Activated gamma-delta T cell treated with anti-CD3 and anti-CD28 coated beads, Interleukin-2, amount 50 U/mL, for 16 hours (primary cell): ENCODE results near the gene MAP3K21.

Experiments
- DNase-seq: peaks from one replicate; pipeline ENCODE4 v3.0.0-alpha.2; 2020; ENCODE audit warnings: low read depth

MAP3K21 gene

DNA sequence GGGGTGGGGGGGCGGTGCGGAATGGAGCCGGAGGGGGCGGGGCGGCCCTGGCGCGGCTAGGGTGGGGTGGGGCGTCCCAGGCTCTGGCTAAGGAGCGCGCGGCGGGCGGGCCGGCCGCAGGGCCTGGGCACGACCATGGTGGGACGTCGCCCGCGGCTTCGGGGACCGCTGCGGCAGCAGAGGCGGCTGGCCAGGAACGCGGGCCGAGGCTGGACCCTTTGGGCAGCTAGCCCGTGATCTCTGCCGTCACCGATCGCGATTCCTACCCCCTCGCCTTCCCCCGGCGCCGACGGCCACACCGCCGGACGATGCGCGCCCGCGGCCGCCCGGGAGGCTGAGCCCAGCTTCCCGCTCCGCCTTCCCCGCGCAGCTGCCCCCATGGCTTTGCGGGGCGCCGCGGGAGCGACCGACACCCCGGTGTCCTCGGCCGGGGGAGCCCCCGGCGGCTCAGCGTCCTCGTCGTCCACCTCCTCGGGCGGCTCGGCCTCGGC is at the start of gene MAP3K21:
Gene MAP3K21, plus strand, starts transcription at position 74 of the 491 bp plus-strand sequence. Its CDS starts 305 bp downstream, at position 379.
- no peak for DNase-seq

DNA sequence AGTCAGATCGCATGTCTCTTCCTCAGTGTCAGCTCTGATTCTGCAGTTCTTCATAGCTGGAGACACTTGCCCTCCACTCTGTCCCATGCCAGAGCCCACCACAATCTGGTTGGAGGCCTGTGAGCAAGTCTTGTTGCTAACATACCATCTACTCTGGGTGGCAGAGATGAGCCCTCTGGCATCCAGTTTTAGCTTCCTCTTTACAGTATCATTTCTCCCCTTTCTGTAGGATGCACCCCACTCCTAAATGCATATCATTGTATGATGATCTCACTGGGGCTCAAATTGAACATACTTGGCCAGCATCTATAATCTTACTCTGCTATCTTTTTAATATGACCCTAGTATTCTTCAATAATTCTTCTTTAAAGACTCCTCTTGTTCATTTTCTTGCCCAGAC is 48.9 kb upstream of the MAP3K21 start:
- DNase-seq: no peak

- DNase-seq: no peak
Measured at GRCh38 chr1:233279971-233280370, 47.6 kb upstream of the MAP3K21 start.

- no peak for DNase-seq
Measured at GRCh38 chr1:233281711-233282581, 45.6 kb upstream of the MAP3K21 start.

DNA sequence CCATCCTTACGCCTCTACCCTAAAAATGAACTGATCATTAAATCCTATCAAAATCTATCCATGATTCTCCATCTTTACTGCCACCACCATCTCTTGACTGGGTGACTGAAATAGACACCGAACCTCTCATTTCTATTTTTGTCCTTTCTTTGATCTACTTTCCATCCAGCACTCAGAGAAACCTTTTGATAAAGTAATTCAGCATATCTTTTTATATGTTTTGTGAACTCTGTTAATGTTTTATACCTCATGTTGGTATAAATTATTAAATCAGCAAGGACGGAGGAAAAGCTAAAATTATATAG is 45.0 kb upstream of the MAP3K21 start:
- DNase-seq: no peak

GRCh38 chr1:233289676-233290075 is 37.8 kb upstream of the MAP3K21 start:
- DNase-seq: no peak

DNA sequence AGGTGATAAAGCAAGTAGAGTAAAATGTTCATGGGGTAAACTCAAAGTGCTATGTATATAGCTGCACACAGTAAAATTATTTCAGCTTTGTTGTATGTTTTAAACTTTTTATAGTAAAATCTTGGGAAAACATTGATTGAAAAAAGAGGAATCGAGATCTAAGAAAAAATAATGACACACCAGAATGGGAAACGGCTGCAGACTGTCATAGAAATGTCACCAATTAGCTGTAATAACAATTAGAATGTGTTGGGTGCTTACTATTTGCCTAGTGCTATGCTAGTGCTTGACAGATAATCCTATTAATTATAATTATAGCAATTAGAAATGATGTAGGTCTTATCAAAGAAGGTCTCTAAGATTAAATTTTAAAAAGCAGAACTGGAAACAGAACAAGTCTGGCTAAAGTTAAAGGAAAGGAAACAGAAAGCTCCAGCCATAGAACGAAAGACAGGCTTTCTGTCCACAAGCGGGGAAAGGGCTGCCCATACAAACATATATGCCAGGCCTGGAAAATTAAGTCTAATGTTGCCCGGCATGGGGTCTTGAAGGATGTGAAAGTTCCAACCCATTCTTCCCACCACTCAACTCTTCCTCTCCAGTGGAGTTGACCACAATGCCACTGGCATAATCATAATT is 37.0 kb upstream of the MAP3K21 start:
- DNase-seq: no peak

GRCh38 chr1:233293556-233294446 is 33.7 kb upstream of the MAP3K21 start:
- DNase-seq: no peak

GRCh38 chr1:233294913-233295236 is 32.6 kb upstream of the MAP3K21 start:
- DNase-seq: peak; percentile 18

DNA sequence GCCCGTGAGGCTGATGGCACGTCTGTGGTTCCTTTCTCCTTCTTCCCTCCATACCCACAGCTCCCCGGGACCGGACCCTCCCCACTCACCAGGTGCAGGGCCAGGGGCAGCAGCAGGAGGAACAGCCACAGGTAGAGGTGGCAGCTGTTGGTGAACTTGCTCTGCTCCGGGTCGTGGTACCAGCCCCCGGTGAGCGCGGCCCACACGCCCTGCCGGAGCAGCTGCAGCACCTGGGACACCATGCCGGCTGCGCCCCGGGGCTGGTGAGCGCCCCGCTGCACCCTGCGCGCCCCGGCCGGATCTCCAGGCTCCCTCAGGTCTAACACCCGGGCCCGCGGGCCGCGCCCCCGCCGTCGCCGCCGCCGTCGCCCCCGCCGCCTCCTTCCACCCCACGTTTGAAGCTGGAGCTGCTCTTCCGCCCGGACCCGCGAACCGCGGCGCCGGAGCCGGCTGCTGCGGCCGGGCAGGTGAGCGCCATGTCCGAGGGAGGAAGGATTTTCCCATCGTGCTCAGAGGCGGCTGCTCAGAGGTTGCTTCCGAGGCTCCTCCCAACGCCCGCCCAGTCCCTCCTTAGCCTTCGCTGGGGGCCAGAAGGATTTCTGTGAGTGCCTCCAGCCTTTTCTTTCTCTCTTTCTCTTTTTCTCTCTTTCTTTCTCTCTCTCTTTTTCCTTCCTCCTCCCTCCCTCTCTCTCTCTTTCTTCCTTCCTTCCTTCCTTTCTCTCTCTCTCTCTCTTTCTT is 32.1 kb upstream of the MAP3K21 start, which contains the start of gene PCNX2:
Gene PCNX2, minus strand, starts transcription at position 489 of the 738 bp plus-strand sequence. Its CDS starts 247 bp downstream, at position 242.
- DNase-seq: peak; percentile 43

GRCh38 chr1:233295975-233296322 is 31.6 kb upstream of the MAP3K21 start:
- DNase-seq: no peak

- DNase-seq: no peak
Measured at GRCh38 chr1:233299450-233299849, 28.1 kb upstream of the MAP3K21 start.

GRCh38 chr1:233300326-233300725 is 27.2 kb upstream of the MAP3K21 start:
- no peak for DNase-seq

GRCh38 chr1:233304489-233305102 is 22.9 kb upstream of the MAP3K21 start:
- no peak for DNase-seq

DNA sequence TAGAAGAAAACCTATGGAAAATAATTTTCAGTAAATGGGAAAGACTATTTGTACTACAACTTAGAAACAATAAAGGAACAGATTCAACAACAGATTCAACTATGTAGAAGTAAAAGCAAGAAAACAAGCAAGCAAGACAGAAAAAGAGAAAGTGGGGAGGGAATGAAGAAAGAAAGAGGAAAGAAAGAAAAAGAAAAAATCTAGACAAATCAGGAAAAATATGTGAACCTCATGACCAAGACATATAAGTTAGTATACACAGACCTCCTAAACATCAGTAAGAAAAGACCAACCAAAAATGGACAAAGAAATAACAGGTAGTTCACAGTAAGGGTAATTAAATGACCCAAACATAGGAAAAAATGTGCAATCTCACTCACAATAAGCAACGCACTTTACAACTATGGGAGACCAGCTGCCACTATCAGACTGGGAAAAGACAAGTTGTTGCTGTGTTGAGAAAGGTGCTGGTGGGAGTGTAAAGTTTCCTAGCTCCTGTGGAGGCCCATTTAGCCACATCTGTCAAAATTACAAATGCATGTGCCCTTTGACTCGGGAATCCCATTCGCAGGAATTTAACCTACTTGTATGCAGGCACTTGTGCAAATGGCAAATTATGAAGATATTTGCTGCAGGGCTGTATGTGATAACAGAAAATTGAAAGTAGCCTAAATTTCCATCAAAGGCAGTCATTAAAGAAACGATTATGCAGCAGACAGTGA is 13.9 kb upstream of the MAP3K21 start:
- no peak for DNase-seq

- DNase-seq: no peak
Measured at GRCh38 chr1:233315718-233316301, 11.7 kb upstream of the MAP3K21 start.

DNA sequence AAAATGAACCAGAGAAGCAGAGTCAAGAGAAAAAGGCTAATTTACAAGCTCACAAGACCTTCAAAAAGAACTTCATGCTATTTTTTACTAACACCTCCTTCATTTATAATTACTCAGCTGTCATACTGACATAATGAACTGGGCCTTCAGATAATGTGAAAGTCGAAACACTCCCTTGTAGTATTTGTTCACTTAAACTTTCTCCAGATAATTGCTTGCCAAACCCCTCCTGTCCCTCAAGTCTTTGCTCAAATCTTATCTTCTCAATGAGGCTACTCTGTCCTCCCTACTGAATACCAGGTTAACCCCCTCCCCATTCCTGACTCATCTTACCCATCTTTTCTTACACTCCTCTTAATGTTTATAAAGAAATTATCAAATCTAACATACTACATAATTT is 11.1 kb upstream of the MAP3K21 start:
- DNase-seq: no peak

DNA sequence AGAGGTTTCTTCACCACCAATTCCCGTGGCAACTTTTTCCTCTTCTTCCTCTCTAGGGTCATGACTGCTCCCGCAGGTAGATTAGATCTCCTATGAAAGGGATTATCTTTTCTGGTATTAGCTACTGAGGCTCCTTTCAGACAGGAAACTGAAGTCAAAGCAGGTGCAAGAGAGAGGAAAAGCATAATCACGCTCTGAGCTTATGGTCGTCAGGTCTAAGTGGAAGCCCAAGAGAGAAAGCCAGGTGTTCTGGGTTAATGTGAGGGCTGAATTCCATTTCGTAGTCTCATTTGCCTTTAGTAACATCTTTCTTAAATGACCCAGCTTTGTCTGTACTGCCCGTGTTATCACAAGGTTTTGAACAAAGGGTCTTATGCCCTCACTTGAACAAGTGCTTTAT is 8.3 kb upstream of the MAP3K21 start:
- DNase-seq: no peak

GRCh38 chr1:233320023-233320422 is 7.5 kb upstream of the MAP3K21 start:
- DNase-seq: no peak

DNA sequence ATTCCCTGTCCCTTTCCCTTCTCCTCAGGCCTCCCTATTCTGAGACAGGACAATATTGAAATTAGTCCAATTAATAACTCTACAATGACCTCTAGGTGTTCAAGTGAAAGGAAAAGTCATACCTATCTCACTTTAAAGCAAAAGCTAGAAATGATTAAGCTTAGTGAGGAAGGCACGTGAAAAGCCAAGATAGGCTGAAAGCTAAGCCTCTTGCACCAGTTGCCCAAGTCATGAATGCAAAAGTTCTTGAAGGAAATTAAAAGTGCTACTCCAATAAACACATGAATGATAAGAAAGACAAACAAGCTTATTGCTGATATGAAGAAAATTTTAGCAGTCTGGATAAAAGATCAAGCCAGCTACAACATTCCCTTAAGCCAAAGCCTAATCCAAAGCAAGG is 3.8 kb upstream of the MAP3K21 start:
- DNase-seq: no peak
